Measurements from ENCODE around the gene RALB. TPM values are rescaled to one million over a fixed set of nuclear protein-coding genes. Genes with fewer than 3 reads are reported as not detected.

RALB gene
- total and polyA plus RNA-seq, 8 donors: 26.3 to 87.4 (median 41.5) TPM

DNA sequence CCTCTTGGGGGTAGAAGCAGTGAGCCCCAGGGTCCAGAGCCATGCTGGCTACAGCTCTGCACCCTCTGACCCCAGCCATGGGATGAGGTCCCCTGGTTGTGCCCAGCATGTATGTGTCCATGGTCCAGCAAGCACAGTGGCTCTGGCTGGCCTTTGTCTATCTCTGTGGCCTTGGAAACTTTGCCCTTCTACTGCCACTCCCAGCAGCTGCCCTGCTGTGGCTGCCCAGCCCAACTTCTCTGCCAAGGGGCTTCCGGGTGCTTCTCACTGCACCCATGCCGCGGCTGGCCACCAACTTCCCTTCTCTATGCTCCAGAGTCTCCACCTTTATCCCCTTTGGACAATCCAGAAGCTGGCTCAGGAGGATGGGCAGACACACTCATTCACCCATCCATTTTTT, 48.2 kb upstream of the RALB start:
- no peak overlapping the region for H3K4me3 ChIP-seq
- WGBS, 5 donors: 40 to 80% (median 69%) methylated on average over 3 of the region's 3 CpGs
- peak in 1 of 2 donors; percentile 21 for DNase-seq
- no peak for TF ChIP-seq POLR2AphosphoS5 (IDR thresholded peaks at IDR 0.05)
- TF ChIP-seq, protein P1, sequence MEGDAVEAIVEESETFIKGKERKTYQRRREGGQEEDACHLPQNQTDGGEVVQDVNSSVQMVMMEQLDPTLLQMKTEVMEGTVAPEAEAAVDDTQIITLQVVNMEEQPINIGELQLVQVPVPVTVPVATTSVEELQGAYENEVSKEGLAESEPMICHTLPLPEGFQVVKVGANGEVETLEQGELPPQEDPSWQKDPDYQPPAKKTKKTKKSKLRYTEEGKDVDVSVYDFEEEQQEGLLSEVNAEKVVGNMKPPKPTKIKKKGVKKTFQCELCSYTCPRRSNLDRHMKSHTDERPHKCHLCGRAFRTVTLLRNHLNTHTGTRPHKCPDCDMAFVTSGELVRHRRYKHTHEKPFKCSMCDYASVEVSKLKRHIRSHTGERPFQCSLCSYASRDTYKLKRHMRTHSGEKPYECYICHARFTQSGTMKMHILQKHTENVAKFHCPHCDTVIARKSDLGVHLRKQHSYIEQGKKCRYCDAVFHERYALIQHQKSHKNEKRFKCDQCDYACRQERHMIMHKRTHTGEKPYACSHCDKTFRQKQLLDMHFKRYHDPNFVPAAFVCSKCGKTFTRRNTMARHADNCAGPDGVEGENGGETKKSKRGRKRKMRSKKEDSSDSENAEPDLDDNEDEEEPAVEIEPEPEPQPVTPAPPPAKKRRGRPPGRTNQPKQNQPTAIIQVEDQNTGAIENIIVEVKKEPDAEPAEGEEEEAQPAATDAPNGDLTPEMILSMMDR (IDR thresholded peaks at IDR 0.05): no peak
- no peak for TF ChIP-seq POLR2A (IDR thresholded peaks at IDR 0.05)
- TF ChIP-seq EP300 (IDR thresholded peaks at IDR 0.05): no peak
- H3K36me3 ChIP-seq: no peaks in the 10 kb centered on the region
- H3K4me1 ChIP-seq: peaks cover 0 to 15% (median 0%) of the 10 kb centered on the region in 4 donors
- H3K27me3 ChIP-seq: no peaks in the 10 kb centered on the region
- no peak overlapping the region for H3K27ac ChIP-seq
- intact Hi-C loops (cut with DNase I; ENCODE audit: low total_unique reads): no loop called here
- H3K9me3 ChIP-seq: no peaks in the 10 kb centered on the region

DNA sequence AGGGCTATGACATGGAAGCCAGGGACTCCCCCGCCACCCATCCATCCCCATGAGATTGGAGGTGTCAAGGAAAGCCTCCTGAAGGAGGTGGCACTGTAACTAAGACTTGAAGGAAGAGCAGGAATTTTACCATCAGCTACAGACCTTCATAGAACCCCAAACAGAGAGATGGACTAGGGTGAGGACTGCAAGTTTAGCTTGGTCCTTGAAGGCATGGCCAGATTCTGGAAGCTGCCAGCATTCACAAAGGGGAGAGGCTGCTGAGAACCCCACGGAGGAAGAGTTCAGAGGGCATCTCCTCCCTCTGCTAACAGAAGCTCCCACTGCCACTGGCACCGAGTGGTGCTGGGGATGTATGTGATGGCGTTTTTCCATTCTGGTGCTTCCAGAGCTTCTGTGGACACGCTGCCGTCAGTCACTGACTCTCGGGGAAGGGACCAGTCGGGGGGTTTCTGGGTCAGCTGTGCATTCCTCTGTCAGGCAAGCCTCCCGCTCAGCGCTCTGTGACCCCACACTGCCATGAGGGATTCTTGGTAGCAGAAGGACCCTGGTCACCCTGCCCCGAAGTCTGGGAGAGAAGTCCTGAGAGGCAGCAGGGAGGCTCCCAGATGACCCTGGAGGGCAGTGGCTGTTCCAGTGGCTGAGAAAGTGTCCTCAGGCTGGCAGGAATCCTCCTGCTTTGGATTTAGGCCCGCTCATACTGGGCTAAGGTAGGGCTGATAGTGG, 47.5 kb upstream of the RALB start:
- H3K27ac ChIP-seq: no peak overlapping the region
- 79 to 97% (median 87%) methylated on average over 12 of the region's 12 CpGs for WGBS, 5 donors
- H3K4me3 ChIP-seq: no peak overlapping the region
- H3K36me3 ChIP-seq: no peaks in the 10 kb centered on the region
- no peak for DNase-seq
- peaks cover 0 to 15% (median 0%) of the 10 kb centered on the region in 4 donors for H3K4me1 ChIP-seq
- no peaks in the 10 kb centered on the region for H3K9me3 ChIP-seq
- TF ChIP-seq, protein P1 (IDR thresholded peaks at IDR 0.05): no peak
- TF ChIP-seq POLR2A (IDR thresholded peaks at IDR 0.05) (no peak), EP300 (IDR thresholded peaks at IDR 0.05) (no peak), POLR2AphosphoS5 (IDR thresholded peaks at IDR 0.05) (no peak)
- intact Hi-C loops (cut with DNase I; ENCODE audit: low total_unique reads): no loop called here
- H3K27me3 ChIP-seq: no peaks in the 10 kb centered on the region

DNA sequence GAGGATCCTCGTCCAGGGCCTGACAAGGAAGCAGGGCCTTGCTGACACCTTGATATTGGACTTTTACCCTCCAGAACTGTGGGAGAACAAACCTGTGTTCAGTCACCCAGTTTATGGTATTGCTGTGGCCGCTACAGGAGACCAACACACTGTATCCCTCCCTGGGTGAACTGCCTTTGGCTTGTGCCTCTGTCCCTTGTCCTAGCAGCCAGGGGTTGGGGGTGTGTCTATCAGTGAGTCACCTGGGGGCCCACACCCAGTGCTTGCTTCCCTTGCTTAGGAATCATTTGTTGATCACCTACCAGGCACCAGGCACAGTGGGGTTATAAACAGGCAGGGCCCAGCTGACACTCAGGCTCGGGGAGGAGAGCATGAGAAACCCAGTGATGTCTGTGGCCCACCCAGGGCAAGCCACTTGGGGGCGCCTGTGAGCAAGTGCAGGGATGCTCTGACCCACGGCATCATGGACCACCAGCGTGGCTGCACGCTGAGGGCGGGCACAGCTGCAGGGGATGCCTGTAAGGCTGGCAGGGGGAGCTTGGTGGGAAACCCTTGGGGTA, 46.5 kb upstream of the RALB start:
- no peak for DNase-seq
- no peaks in the 10 kb centered on the region for H3K9me3 ChIP-seq
- no peak overlapping the region for H3K27ac ChIP-seq
- intact Hi-C loops (cut with DNase I; ENCODE audit: low total_unique reads): no loop called here
- no peak overlapping the region for H3K4me3 ChIP-seq
- WGBS, 5 donors: 71 to 82% (median 74%) methylated on average over 2 to 8 of the region's 8 CpGs
- H3K4me1 ChIP-seq: peaks cover 0 to 15% (median 0%) of the 10 kb centered on the region in 4 donors
- H3K36me3 ChIP-seq: no peaks in the 10 kb centered on the region
- no peak for TF ChIP-seq POLR2AphosphoS5 (IDR thresholded peaks at IDR 0.05)
- no peak for TF ChIP-seq POLR2A (IDR thresholded peaks at IDR 0.05)
- TF ChIP-seq, protein P1 (IDR thresholded peaks at IDR 0.05): peak in 1 of 7 experiments; percentile 17
- no peaks in the 10 kb centered on the region for H3K27me3 ChIP-seq

DNA sequence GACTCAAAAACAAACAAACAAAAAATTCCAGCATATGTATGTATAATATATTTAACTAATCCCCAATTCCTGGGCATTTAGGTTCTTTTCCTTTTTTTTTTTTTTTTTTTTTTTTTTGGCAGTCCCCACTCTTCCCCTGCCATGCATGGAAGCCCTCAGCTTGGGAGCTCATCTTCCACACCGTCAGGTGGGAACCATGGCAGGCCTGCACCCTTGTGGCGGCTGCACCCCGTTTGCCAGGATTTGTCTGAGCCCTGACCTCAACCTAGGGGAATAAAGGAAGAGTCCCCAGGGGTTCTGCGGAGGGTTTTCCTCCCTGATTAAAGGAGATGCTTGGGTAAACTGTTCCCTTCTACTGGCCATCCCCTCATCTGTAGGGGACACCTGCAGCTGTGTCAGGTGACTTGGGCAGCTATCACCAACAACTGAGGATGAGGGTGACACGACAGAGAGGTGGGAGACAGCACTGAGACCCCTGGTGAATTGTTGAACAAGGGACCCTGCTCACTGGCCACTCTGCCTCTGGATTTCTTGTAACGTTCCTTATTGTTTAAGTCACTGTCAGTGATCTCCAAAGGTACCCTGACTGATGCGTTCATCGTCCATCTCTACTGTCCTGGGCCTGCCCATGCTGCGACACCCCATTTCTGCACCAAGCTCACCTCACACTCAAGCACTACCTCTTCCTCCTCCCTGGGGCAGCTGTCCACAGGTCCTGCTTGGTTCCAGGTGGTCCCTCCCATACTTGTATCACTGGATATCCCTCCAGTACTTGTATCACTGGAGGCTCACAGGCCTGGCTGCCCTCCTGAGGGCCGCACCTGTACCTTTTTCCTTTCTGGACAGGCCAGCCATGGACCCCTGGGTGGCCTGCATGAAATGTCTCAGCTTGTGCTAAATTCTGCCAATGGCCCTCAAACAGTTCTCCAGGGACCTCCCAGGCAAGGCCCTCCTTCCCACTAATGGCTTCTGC, 44.0 kb upstream of the RALB start:
- no peak for DNase-seq

More for the DNA sequence above, 44.0 kb upstream of the RALB start:
- peaks cover 0 to 8% (median 0%) of the 10 kb centered on the region in 4 donors for H3K4me1 ChIP-seq
- no peaks in the 10 kb centered on the region for H3K27me3 ChIP-seq
- TF ChIP-seq, protein P1 (IDR thresholded peaks at IDR 0.05): no peak
- TF ChIP-seq POLR2A (IDR thresholded peaks at IDR 0.05) (no peak), EP300 (IDR thresholded peaks at IDR 0.05) (no peak), POLR2AphosphoS5 (IDR thresholded peaks at IDR 0.05) (no peak)
- WGBS, 5 donors: 89 to 95% (median 91%) methylated on average over 9 to 10 of the region's 10 CpGs
- H3K4me3 ChIP-seq: no peak overlapping the region
- no peaks in the 10 kb centered on the region for H3K9me3 ChIP-seq
- intact Hi-C loops (cut with DNase I; ENCODE audit: low total_unique reads): no loop called here
- peak overlapping the region in 1 of 5 donors; percentile 35 for H3K27ac ChIP-seq
- no peaks in the 10 kb centered on the region for H3K36me3 ChIP-seq

All from stomach (tissue), 9 donors.